Heart right ventricle (tissue), 16 donors: Measurements from ENCODE around the gene FBXL3. TPM values are rescaled to one million over a fixed set of nuclear protein-coding genes. Genes with fewer than 3 reads are reported as not detected.

Experiments used
- ATAC-seq, 8 donors: fragments of 200-7000 bp; cut with Tn5 transposase; one replicate each; pipeline ENCODE4 v1.9.1; 2020; ENCODE audit warnings: mild to moderate bottlenecking in 8 of 8, moderate library complexity in 8 of 8, moderate number of reproducible peaks in 1 of 8
- DNase-seq, 2 donors: peaks; one replicate each; pipeline ENCODE4 v3.0.0-alpha.2; 2020
- H3K27ac ChIP-seq, 10 donors: fragments of 200-600 bp; sonication (generic) in 2 of 10; one replicate each; pipeline versions ENCODE4 v1.5.0 to v1.8.0; 2020 to 2022; ENCODE audit warnings: mild to moderate bottlenecking in 3 of 10
- H3K27me3 ChIP-seq, 7 donors: fragments of 200-600 bp; one replicate each; pipeline ENCODE4 v1.8.0; 2021 to 2022; ENCODE audit warnings: mild to moderate bottlenecking in 2 of 7
- H3K36me3 ChIP-seq, 9 donors: fragments of 200-600 bp; sonication (generic) in 1 of 9; one replicate each; pipeline versions ENCODE4 v1.5.0 to v1.8.0; 2020 to 2022; ENCODE audit warnings: mild to moderate bottlenecking in 2 of 9
- H3K4me1 ChIP-seq, 9 donors: fragments of 200-600 bp; sonication (generic) in 1 of 9; one replicate each; pipeline versions ENCODE4 v1.5.0 to v1.8.0; 2020 to 2022; ENCODE audit warnings: mild to moderate bottlenecking in 4 of 9
- H3K4me3 ChIP-seq, 10 donors: fragments of 200-600 bp; sonication (generic) in 2 of 10; one replicate each; pipeline versions ENCODE4 v1.5.0 to v1.8.0; 2020 to 2022; ENCODE audit warnings: mild to moderate bottlenecking in 7 of 10, moderate library complexity in 2 of 10
- H3K9me3 ChIP-seq, 11 donors: fragments of 200-600 bp in 10 of 11; sonication (generic) in 2 of 11; one replicate each; pipeline versions ENCODE4 v1.5.0 to v1.8.0; 2013 to 2022; ENCODE audit warnings: mild to moderate bottlenecking in 2 of 11, control low read depth in 1 of 11, moderate library complexity in 1 of 11
- CTCF ChIP-seq, 9 donors: fragments of 200-600 bp; sonication (generic) in 2 of 9; IDR thresholded peaks; one replicate each; pipeline versions ENCODE4 v1.5.0 to v1.8.0; 2021 to 2022; ENCODE audit warnings: antibody characterized with exemption in 9 of 9, mild to moderate bottlenecking in 5 of 9, moderate library complexity in 1 of 9
- WGBS, 2 donors: extraction: QIAGEN DNeasy Blood & Tissue Kit; methylation state at CpG; one replicate each; pipeline ENCODE4 v1.1.7; 2013; ENCODE audit warnings: inconsistent platforms in 1 of 2; 5-methylcytosine and 5-hydroxymethylcytosine counted together
- intact Hi-C, 10 donors: fragments of 100-400 bp; cut with DNase I; formaldehyde crosslinking; loops; one replicate each; pipeline versions ENCODE4 v1.11.1 to v1.14.2; 2022
- long read RNA-seq, 3 donors: library from polyadenylated mRNA; unstranded; transcript quantifications; one replicate each; pipeline ENCODE4 v2.0.0, GENCODE V29; 2020 to 2021
- polyA plus RNA-seq, 2 donors: library from polyadenylated mRNA; stranded (reverse); fragments of 200-250 nt; gene quantifications; one replicate each; pipeline ENCODE4 v1.2.3, GENCODE V29; 2013
- total RNA-seq, 10 donors: library from RNA; stranded (reverse); fragmentation: NEBNext Ultra II Directional in 3 of 10; extraction: Animal tissue kit (Norgen Biotek cat#: 25700) in 3 of 10; gene quantifications; one replicate each; pipeline versions ENCODE4 v1.2.1 to v1.2.4, GENCODE V29; 2021 to 2023
- donor health status: Arrhythmogenic right ventricular cardiomyopathy.
- donor health status: ischemic (EF 13 %, LVEDD 7.1; RV severe dilation, severe dysfunction).
- donor health status: healthy with polysubstance abuse.
- donor health status: DM: no; HTN: yes; CAD: no.
- donor health status: DM: no; HTN: no; CAD: no.
- donor health status: ischemic (EF 25% LVEDD 6.9; RV normal size, moderate dysfunction).
- donor health status: ischemic (EF 25% LVEDD 5.7; RV mildly dilated, moderate dysfunction).
- donor health status: healthy.
- donor health status: DM: yes; HTN: yes; CAD: no.
- donor health status: Ischemic cardiomyopathy.
- donor health status: ischemic (EF 35%, LVEDD 5.7; RV mildly dilated, moderate dysfunction).
- donor health status: nonischemic (EF 11% LVEDD 7.7; RV severe dilation, severe dysfunction).
- donor health status: DM: yes; HTN: yes; CAD: no.
- donor health status: PGD.
- donor health status: ischemic (EF 29% LVEDD 5.4; RV normal size, mild dysfunction).
- donor health status: nonischemic (EF 23%, LVEDD 6.1; RV moderate dilation, normal function).

FBXL3 gene
- total RNA-seq = 10 to 100 TPM; 26.3 to 41.7 (median 29.2) TPM
- polyA plus RNA-seq = 10 to 100 TPM; 16.5 to 17.7 TPM
- long read RNA-seq, donor 1, transcript FBXL3-201 (5 exons, 3,503 nt) = major isoform, 44 of 67 reads
- long read RNA-seq, donor 1, partial matches to known transcripts = 3 of 67 reads
- long read RNA-seq, donor 1, other reads (novel, unspliced or antisense) = 18 of 67 reads
- long read RNA-seq, donor 2, transcript FBXL3-201 (5 exons, 3,503 nt) = major isoform, 18 of 23 reads
- long read RNA-seq, donor 2, partial matches to known transcripts = 1 of 23 reads
- long read RNA-seq, donor 2, other reads (novel, unspliced or antisense) = 4 of 23 reads
- long read RNA-seq, donor 3, partial matches to known transcripts = 0 of 9 reads
- long read RNA-seq, donor 3, other reads (novel, unspliced or antisense) = 9 of 9 reads

GRCh38 chr13:77026861-77027621 lies at the start of gene FBXL3:
Gene FBXL3, minus strand, starts transcription at chr13:77027159. Its CDS starts 5,299 bp downstream, at chr13:77021860.
- no peak for TF ChIP-seq CTCF (IDR thresholded peaks at IDR 0.05)
- no peaks in the 10 kb centered on the region for H3K9me3 ChIP-seq
- H3K4me3 ChIP-seq = peak within 1 kb of the TSS; percentile 70 to 100 (median 92)
- WGBS, 2 donors = 0 to 1% methylated on average over 59 to 74 of the region's 74 CpGs
- intact Hi-C loops = loop anchor here in 2 of 10 donors (5.0 kb wide), 2 partner anchors 35 to 300 kb away; partner anchors contain the start of genes CLN5 (in 1 of the 2) and MYCBP2 (in 1 of the 2)
- ATAC-seq (peak; percentile 87 to 95 (median 91)), DNase-seq (peak; percentile 84 to 87)
- no peaks in the 10 kb centered on the region for H3K27me3 ChIP-seq
- peak within 1 kb of the TSS; percentile 96 to 100 (median 99) for H3K27ac ChIP-seq
- H3K36me3 ChIP-seq = peaks cover 0 to 7% (median 0%) of the 10 kb centered on the region in 9 donors
- H3K4me1 ChIP-seq = peaks cover 4 to 59% (median 48%) of the 10 kb centered on the region in 9 donors

GRCh38 chr13:77067519-77067918 lies 40.6 kb upstream of the FBXL3 start:
- peak in 6 of 8 donors; percentile 59 to 98 (median 77) for ATAC-seq
- Histone ChIP-seq H3K27me3 (no peaks in the 10 kb centered on the region), H3K9me3 (no peaks in the 10 kb centered on the region), H3K36me3 (peaks cover 0 to 100% (median 17%) of the 10 kb centered on the region in 9 donors), H3K4me1 (peaks cover 0 to 24% (median 0%) of the 10 kb centered on the region in 9 donors), H3K27ac (no peak overlapping the region), H3K4me3 (no peak overlapping the region)
- intact Hi-C loops = no loop called here
- DNase-seq = peak in 1 of 2 donors; percentile 8
- TF ChIP-seq CTCF (IDR thresholded peaks at IDR 0.05) = no peak
- 57 to 69% methylated on average over 2 of the region's 2 CpGs for WGBS, 2 donors

GRCh38 chr13:77065461-77066147 lies 38.6 kb upstream of the FBXL3 start:
- H3K36me3 ChIP-seq = peaks cover 0 to 100% (median 28%) of the 10 kb centered on the region in 9 donors
- peak overlapping the region in 1 of 10 donors; percentile 52 for H3K27ac ChIP-seq
- no peak for TF ChIP-seq CTCF (IDR thresholded peaks at IDR 0.05)

GRCh38 chr13:77062097-77062496 lies 35.1 kb upstream of the FBXL3 start:
- Histone ChIP-seq H3K9me3 (no peaks in the 10 kb centered on the region), H3K4me1 (peaks cover 0 to 24% (median 0%) of the 10 kb centered on the region in 9 donors), H3K27me3 (no peaks in the 10 kb centered on the region), H3K36me3 (peaks cover 0 to 100% (median 43%) of the 10 kb centered on the region in 9 donors), H3K27ac (no peak overlapping the region), H3K4me3 (no peak overlapping the region)
- no peak for DNase-seq
- intact Hi-C loops = no loop called here
- ATAC-seq = no peak
- 99 to 100% methylated on average over 1 of the region's 1 CpG for WGBS, 2 donors
- no peak for TF ChIP-seq CTCF (IDR thresholded peaks at IDR 0.05)

More at GRCh38 chr13:77065461-77066147, 38.6 kb upstream of the FBXL3 start:
- 72 to 76% methylated on average over 5 of the region's 5 CpGs for WGBS, 2 donors
- Histone ChIP-seq H3K9me3 (no peaks in the 10 kb centered on the region), H3K4me1 (peaks cover 0 to 24% (median 0%) of the 10 kb centered on the region in 9 donors), H3K27me3 (no peaks in the 10 kb centered on the region), H3K4me3 (no peak overlapping the region)
- ATAC-seq (no peak), DNase-seq (no peak)
- intact Hi-C loops = no loop called here
